GM12872 (cell line): Measurements from ENCODE around the gene TMEM42.
A peak's percentile ranks its signal among the peaks of the same experiment; 100 is the strongest.

Experiments used
- TF ChIP-seq, protein P1 (sequence below): IDR thresholded peaks from 3 replicates; pipeline ENCODE4 v1.5.1; 2011; ENCODE audit warnings: low read depth, mild to moderate bottlenecking, low read length, moderate library complexity; ENCODE audit not compliant: insufficient read depth

The TMEM42 gene

DNA sequence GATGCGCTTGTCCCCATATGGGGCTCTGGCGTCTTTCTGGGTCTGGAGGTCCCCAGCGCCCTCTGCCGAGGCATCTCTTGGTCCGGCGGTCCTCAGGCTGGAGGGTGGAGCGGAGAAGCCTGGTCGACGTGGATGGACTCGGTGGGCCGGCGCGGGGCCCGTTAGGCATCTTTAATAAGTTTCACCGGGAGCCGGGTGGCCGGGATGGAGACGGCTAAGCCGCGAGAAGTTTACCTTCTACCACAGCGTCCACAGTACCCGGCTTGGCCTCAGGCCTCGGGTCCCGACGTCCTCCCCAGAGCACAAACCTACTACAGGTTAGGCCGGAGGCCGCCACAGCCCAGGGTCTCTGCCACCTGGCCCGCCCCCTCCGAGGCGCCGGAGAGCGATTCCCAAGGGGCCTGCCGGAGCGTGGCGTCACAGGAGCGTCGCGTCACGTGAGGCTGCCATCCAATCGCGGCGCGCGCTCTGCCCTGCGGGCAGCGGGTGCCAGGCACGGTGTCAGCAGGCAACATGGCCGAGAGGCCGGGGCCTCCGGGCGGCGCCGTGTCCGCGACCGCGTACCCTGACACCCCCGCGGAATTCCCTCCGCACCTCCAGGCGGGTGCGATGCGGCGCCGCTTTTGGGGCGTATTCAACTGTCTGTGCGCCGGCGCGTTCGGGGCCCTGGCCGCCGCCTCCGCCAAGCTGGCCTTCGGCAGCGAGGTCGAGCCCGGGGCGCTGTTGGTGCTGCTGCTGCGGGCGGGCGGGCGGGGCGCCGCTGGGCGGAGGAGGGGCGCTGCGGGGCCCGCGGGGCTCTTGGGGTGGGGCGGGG, at the start of gene TMEM42:
TMEM42 (plus strand) TSS at position 501 of the 814 bp plus-strand sequence; CDS start at position 514, 13 bp downstream.
- TF ChIP-seq, protein P1, sequence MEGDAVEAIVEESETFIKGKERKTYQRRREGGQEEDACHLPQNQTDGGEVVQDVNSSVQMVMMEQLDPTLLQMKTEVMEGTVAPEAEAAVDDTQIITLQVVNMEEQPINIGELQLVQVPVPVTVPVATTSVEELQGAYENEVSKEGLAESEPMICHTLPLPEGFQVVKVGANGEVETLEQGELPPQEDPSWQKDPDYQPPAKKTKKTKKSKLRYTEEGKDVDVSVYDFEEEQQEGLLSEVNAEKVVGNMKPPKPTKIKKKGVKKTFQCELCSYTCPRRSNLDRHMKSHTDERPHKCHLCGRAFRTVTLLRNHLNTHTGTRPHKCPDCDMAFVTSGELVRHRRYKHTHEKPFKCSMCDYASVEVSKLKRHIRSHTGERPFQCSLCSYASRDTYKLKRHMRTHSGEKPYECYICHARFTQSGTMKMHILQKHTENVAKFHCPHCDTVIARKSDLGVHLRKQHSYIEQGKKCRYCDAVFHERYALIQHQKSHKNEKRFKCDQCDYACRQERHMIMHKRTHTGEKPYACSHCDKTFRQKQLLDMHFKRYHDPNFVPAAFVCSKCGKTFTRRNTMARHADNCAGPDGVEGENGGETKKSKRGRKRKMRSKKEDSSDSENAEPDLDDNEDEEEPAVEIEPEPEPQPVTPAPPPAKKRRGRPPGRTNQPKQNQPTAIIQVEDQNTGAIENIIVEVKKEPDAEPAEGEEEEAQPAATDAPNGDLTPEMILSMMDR, result peak; percentile 27; the same call in 1 of the 3 replicates

DNA sequence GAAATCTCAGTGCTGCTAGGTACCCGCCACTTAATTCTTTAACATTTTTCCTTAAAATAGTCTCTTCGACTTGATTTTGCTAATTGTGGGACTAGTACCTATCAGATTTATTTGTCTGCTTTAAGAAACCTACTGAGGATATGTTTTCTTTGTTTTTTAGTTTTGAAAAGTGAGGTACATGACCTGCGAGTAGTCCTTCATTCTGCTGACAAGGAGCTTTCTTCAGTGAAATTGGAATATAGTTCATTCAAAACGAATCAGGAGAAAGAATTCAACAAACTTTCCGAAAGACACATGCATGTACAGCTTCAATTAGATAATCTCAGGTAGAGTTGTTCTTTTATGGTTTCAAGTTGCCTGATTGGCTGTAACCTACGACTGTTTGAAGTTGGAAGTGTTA, 47.0 kb upstream of the TMEM42 start:
- TF ChIP-seq, protein P1, result no peak

DNA sequence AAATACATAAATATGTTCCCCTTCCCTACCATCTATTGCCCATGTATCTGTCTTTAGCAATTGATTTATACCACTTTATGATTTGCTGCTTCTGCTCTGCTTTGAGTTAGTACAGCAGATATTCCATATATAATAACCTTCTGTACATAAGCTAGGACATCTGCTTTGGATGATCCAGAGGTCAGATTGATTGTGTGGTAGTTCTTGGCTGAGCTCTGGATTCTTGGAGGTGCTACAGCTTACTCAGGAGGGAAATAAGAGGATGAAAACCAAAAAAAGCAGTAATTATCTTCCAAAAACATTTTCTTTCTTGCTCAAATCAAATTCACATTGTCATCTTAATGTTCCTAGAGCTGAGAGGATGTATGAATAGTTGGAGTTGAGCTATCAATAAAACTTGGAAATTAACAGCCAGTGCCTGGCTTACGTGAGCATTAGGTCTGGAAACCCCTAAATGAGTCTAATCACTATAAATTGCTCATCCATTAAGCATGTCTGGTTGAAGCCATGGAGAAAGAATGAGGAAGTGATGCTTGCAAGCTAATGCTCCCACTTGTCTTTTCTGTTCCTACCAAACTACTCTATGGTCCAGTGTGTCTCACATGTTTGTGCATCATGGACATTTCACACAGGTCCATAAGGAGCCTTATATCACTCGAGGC, 36.3 kb upstream of the TMEM42 start:
- TF ChIP-seq, protein P1, result no peak

DNA sequence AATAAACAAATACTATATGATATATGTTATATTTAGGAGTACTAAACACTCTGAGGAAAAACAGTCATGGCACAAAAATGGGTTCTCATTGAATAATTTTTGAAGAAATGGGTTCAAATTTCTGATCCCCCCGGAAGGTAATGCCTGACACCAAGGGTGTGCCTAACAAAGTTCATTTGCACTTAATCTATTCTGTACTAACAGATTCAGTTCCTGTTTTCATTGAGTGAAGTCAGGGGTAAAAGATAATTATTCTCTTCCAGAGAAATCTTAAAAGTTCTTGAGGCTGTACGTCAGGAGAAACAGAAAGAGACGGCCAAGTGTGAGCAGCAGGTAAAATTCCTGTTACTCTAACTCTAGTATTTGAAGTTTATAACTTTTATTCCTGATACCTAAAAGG, 34.5 kb upstream of the TMEM42 start:
- TF ChIP-seq, protein P1, result no peak

DNA sequence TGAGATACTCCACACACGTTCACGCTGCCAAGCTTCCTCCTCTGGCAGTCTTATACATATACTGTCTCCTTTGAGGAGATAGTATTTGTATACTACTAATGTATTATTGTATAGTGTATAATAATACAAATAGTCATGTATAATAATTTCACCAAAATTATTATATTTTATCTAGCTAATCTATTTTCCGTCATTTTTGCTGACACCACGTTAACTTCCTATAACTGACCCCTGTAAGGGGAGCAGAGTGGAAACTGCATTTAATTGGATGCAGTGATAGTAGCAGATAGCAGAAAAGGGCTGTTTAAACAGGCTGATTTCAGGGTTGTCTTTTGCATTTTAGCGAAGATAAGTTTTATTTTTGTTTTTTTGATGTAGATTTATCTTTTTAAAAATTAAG, 30.5 kb upstream of the TMEM42 start:
- TF ChIP-seq, protein P1, result no peak

DNA sequence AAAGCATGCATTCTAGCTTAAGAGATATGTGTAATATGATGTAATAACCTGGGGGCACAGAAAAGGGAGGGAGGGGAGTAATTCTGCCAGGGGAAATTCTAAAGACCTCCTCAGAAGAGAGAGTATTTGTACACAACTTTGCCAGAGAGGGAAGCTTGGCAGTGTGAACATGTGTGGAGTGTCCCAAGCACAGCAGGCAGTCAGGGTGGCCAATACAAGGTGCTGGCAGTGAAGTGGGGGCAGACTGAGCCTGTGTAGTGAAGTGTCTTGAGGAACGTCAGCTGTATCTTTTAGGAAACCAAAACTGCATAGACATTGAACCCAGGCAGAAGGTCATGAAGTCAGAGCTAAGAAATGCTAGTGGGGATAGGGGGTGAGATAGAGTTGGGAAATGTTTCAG, 29.7 kb upstream of the TMEM42 start:
- TF ChIP-seq, protein P1, result no peak

DNA sequence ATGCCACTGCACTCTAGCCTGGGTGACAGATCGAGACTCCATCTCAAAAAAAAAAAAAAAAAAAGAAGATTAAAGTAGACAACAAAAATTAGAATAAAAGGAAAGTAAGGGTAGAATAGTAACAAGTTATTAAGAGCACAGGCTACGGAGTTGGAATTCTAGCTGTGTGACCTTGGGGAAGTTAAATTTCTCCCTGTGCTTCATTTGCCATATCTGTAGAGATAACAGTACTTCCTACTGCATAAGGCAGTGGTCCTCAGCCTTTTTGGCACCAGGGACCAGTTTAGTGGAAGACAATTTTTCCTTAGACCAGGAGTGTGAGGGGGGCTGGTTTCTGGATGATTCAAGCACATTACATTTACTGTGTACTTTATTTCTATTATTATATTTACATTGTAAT, 28.7 kb upstream of the TMEM42 start:
- TF ChIP-seq, protein P1, result no peak
